GM18519 (cell line): ENCODE results near the gene TLE2.
"Not testable (repeated sequence)": the region's sequence is repeated elsewhere in the genome, so short reads cannot be mapped to it uniquely, and the experiment has no call there.

ENCODE experiments used
- ATAC-seq: cut with Tn5 transposase; IDR thresholded peaks from one replicate; pipeline ENCODE4 v1.9.1; 2021; ENCODE audit warnings: mild to moderate bottlenecking, moderate library complexity; ENCODE audit not compliant: unreplicated experiment, low FRiP score

Gene TLE2

DNA sequence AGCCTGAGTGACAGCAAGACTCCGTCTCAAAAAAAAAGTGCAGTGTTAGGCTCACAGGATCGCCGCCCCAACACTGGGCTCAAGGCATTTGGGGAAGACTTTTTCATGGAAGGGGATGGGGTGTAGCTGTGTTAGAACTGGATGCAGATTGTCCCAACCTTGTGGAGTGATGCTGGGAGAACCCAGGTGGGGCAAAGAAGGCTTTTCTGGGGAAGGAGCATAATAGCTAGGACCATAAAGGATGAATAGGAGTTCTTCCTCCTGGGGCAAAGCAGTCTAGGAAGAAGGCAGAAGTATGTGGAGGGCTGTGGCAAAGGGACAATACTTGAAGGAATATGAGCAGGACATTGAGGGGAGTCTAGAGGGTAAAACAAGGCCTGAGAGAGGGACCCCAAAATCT is 40.5 kb downstream of the TLE2 start:
- ATAC-seq: no peak

DNA sequence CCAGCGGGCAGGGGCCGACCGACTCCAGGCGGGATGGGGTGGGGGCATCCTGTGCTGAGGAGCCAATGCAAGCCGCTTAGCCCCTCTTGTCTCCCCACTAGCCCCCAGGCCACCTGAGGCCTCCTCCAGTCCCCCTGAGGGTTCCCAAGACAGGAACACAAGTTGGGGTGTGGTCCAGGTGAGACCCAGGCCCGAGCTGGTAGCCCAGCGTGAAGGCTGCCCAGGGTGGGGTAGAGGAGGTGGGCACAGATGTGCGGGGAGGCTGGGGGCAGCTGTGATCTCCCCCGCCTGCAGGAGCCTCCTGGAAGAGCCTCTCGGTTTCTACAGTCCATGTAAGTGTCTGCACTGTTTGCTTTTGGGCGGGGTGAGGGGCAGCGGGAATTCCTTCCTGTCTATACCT is 41.3 kb downstream of the TLE2 start:
- no peak for ATAC-seq

DNA sequence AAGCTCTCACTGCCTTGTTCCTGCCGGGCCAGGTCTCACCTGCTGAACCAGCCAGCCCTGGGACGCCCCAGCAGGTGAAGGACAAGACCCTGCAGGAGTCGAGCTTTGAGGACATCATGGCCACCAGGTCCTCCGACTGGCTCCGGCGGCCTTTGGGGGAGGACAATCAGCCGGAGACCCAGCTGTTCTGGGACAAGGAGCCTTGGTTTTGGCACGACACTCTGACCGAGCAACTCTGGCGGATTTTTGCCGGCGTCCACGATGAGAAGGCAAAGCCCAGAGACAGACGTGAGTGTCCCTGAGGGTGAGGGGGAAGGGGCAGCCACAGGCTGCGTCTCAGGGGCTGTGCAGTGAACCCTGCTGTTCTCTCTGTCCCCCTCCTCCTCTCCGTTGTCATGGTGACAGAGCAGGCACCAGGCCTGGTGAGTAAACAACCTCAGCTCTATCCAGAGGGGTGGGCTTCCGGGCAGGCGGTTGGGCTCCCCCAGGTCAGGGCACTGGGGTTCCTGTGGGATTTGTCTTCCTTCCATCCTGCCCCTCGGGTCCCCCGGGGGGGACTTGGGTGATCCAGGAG is 42.0 kb downstream of the TLE2 start:
- ATAC-seq: no peak

DNA sequence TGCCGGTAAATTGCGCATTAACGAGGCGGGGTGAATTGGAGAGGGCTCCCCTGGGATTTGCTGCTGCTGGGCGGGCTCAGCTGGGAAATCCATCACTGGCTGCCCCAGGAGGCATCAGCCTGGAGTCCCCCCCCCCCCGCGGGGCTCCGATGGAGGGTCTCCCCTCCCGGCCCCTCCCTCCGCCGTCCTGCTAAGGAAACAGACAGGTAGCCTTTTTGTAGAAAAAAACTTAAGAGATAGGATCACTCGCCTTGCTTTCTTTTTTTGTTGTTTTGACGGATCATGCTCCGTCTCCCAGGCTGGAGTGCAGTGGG is 44.9 kb downstream of the TLE2 start:
- ATAC-seq: no peak

DNA sequence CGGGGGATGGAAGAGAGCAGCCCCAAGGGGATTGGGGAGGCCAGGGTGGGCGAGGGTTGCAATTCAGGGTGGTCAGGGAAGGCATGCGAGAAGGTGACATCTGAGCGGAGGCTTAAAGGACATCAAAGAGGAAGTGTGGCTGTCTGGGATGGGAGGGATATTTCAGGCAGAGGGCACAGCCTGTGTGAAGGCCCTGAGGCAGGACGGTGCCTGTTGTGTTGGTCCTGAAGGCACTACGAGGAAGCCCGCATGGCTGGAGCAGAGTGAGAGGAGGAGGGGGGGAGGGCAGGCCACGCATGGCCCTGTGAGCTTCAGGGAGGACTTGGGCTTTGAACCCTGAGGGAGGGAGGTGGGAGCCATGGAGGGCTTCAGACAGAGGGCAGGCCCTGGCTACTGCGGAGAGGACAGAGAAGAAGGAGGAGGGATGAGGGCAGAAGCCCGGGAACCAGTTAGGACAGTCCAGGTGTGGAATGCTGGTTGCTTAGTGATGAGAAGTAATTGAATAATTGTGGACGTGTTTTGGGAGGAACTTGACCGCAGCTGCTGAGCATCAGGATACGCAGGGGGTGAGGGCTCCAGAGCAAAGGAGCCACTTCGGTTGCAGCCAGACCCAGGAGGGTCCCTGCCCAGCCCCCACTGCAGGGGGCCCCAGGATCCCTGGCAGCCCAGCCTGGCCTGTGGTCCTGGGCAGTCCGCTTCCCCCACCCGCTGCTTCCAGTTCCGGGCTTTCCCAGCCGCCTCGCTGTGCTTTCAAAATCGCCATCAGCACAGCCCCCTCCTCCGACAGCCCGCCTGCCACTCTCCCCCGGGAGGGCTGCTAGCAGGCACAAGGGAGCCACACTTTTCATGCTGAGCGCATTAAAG is 45.5 kb downstream of the TLE2 start:
- ATAC-seq: no peak

DNA sequence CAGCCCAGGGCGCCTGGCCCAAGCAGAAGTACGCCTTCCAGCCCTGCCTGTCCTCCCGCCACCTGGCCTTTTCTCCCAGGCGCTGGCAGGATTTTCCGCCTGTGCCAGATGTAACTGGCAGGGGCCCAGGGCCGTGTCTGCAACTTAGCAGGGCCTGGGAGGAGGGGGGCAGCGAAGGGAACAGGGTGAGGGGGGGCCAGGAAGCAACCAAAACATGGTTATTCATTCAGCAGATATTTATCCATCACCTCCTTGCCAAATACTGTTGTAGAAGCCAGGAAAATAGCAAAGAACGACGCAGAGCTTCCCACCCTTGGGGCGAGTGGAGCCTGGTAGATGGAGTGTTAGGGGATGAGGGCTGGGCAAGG is 46.1 kb downstream of the TLE2 start:
- no peak for ATAC-seq

DNA sequence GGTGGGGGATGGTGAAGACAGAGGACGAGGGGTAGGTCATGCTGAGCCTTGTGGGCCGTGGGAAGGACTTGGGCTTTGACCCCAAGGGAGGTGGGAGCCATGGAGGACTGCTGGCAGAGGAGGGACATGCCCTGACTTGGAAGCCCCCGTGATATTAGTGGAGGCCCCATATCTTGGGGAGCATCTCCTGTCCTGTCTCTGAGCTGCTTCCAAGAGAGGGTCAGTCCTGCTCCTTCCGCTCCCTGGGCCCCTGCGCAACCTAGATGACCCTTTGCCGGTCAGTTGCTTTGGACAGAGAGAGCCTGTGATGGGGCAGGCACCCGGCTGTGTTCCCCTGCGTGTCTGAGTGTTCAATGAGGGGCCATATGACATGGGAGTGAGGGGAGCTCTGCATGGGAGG is 46.5 kb downstream of the TLE2 start:
- ATAC-seq: no peak

DNA sequence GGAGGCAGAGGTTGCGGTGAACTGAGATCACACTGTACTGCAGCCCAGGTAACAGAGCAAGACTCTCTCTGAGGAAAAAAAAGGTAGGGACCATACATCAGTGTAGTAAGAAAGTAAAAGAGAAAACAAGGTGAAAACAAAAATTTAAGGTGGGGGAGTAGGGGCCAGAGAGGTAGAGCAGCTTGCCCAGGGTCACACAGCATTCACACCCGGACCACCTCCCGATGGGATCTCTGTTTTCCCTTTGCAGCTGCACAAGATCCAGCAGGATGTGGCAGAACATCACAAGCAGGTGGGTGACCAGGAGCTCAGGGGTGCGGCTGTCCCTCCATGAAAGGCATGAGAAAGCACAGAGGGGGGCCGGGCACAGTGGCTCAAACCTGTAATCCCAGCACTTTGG is 47.2 kb downstream of the TLE2 start:
- ATAC-seq: no peak

DNA sequence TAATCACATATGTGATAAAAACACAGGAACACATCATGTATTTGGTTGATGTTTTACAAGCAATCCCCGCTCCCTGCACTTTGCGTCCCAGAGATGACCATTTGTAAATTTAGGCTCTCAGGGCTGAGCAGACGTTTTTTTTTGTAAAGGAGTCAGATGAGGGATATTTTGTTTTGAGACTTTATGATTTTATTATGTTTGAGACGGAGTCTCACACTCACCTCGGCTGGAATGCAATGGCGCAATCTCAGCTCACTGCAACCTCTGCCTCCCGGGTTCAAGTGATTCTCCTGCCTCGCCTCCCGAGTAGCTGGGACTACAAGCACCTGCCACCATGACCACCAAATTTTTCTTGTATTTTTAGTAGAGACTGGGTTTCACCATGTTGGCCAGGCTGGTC is 50.3 kb downstream of the TLE2 start:
- ATAC-seq: no peak

DNA sequence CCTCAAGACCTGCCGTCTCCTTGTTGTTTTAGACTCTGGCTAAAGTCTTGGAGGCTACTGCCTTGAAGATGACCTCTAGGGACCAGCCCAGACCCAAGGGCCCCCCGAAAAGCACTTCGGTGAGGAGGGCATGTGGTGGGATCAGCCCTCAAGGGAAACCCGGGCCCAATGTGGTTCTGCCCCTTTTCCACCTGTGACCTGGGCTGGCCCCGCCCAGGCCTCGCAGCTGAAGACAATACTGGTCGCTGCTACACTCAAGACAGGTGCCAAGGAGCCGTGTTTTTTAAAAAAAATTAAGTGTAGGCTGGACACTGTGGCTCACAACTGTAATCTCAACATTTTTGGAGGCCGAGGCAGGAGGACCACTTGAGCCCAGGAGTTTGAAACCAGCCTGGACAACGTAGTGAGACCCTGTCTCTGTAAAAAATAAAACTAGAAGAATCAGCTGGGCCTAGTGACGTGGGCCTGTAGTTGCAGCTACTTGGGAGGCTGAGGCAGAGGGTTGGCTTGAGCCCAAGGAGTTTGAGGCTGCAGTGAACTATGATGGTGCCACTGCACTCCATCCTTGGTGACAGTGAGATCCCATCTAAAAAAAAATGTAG is 50.8 kb downstream of the TLE2 start:
- ATAC-seq: no peak

DNA sequence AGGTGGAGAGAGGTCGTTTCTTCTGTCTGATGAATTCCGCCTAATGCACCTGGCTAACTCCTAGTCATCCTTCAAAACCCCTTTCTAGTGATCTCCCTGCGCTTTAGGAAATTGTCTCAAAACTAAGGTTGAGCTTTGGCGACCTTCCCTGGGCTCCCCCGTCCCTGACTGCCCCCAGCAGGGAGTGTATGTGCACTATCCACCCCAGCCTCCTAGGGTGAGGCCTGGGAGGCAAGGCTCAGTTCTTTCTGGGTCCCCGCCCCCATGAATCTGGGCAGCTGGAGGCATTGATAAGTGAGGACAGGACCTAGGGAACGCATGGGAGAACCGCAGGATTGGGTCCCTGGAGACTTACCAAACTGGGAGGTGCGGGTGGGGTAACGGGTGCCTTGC is 51.3 kb downstream of the TLE2 start:
- ATAC-seq: no peak

DNA sequence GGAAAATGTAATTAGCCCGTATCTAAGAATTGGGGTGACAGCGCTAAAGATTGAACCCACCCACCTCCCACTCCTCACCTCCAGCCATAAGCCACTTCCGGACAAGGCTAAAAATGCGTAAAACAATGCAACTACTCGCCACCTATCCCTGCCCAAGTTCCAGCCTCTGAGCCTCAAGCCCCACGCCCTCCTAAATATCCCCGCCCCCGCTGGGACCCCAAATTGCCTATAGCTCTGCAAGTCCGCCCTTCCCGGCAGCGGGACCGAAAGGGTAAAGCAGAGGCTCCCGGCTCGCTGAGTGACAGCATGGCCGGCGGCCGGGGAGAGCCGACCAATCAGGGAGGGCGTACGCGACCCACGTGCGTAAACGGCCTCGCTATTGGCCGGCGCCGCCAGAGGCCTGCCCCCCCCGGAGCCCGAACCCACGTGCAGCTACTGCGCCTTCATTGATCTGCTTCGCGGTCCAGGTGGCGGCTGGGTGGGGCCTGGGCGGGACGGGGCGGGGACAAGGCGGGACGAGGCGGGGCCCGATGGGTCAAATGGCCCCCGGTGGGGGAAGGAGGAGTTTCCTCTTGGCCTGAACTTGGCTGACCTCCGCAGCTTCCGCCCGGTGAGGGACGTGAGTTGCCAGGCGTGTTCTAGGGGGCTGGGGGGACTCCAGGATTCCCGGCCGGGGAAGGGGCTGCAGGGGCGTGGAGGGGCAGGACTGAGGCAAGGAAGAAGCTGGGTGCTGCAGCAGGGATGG is 51.9 kb downstream of the TLE2 start, which contains the start of gene TLE6:
Gene TLE6, plus strand, starts transcription at position 564 of the 745 bp plus-strand sequence. CDS start 670 bp downstream, outside the sequence.
- peak; percentile 79 for ATAC-seq

DNA sequence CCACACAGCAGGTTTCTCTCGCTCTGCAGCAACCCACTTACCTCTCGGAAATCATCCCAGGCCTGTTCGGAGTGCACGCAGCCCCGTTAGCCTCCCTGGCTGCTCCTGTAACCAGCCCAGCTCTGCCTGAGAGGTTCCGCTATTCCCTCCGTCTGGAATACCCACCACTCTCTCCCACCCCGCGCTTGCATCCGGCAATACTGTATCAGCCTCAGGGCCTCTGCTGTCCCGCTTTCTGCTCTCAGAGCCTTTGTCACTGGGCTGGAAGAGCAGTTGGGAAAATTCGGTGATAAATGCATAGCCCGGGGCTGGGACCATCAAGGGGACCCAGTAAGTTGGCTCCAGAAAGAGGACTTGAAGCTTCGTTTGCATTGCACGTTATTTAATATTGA is 52.5 kb downstream of the TLE2 start:
- ATAC-seq: no peak

DNA sequence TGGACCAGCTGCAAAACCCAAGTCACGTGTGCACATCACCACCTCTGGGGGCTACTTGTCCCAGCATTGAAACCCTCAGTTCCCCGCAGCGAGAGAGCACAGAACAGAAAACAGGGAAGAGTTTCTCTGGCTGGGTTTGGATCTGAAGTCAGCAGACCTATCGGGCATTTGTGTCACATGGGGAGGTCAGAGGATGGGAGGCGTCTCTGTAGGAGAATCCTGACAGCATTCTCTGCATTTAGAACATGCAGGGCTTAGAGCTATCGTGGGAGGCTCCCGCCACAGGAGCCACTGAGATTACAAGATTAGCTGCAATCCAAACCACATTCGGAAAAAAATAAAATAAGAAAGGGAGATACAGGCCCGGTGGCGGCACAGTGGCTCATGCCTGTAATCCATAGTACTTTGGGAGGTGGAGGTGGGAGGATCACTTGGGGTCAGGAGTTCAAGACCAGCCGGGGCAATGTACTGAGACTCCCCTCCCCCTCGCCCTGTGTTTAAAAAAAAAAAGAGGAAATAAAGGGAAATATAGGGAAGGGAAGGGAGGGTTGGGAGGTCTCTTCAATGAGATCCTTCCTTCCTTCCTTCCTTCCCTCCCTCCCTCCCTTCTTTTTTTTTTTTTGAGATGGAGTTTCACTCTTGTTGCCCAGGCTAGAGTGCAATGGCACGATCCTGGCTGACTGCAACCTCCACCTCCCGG is 54.6 kb downstream of the TLE2 start:
- ATAC-seq: no peak

DNA sequence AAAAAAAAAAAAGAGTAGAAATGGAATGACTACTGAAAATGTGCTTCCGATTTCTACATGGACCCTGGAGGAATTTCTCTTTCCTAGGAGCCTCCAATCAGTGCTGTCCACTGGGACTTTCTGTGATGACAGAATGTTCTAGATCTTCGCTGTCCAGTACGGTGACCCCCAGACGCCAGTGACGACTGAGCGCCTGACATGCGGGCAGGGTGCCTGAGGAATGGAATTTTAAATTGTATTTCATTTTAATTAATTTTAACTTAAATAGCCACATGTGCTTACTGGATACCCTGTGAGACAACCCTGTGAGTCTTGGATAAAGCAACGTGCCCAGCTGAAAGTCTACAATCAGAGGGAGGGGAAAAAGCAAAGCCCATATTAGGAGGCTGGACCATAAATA is 55.9 kb downstream of the TLE2 start:
- ATAC-seq: no peak

DNA sequence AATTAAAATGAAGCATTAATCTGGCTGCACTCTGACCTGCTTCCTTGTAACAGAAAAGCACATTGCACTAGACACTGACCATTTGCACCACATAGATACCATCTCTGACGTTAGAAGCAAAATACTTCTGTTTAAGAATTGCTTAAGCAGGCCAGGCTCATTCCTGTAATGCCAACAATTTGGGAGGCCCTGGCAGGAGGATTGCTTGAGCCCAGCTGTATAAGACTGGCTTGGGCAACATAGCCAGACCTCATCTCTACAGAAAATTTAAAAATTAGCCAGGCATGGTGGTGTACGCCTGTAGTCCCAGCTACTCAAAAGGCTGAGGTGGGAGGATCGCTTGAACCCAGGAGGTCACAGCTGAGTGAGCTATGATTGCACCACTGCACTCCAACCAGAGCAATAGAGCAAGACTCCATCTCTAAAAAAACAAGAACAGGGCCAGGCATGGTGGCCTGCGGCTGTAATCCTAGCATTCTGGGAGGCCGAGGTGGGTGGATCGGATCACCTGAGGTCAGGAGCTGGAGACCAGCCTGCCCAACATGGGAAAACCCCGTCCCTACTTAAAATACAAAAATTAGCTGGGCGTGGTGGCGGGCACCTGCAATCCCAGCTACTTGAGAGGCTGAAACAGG is 58.8 kb downstream of the TLE2 start:
- ATAC-seq: no peak

DNA sequence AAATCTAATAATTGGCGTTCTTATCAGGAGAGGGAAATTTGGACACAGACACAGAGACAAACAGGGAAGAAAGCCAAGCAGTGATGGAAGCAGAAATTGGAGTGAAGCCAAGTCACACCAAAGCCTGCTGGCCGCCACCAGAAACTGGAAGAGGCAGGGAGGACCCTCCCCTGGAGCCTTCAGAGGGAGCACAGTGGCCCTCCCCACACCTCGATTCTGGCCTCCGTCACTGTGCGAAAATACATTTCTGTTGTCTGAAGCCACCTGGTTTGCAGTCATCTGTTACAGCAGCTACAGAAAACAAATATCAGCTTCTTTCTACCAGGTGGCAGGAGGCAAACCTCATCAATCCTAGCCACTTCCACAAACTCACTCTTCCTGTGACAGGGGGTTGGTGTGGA is 60.0 kb downstream of the TLE2 start:
- ATAC-seq: no peak

DNA sequence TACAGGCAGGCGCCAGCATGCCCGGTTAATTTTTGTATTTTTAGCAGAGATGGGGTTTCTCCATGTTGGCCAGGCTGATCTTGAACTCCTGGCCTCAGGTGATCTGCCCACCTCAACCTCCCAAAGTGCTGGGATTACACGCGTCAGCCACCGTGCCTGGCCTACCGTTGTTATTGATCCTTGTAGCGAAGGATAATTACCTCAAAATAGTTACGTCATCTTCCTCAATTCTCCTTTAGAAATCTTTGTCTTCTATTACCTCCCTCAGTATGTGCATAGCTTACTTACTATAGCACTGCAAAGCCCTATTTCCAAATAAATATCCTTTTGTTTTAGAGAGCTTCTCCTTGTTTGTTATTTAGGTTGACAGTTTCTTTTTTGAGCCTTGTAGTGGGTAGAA is 61.1 kb downstream of the TLE2 start:
- no peak for ATAC-seq

DNA sequence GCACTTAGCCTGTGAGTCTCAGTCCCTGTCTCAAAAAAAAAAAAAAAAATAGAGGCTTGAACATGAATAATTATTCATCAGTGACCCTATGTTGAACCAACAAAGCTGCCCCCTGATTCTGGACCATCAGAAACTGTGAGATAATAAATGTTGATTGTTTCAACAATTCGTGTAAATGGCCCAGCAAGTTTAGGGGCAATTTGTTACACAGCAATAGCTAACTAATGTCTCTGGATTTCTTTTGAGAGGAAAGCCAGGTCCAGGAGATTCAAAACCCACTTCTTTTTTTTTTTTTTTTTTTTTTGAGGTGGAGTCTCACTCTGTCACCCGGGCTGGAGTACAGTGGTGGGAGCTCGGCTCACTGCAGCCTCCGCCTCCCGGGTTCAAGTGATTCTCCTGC is 64.2 kb downstream of the TLE2 start:
- no peak for ATAC-seq

DNA sequence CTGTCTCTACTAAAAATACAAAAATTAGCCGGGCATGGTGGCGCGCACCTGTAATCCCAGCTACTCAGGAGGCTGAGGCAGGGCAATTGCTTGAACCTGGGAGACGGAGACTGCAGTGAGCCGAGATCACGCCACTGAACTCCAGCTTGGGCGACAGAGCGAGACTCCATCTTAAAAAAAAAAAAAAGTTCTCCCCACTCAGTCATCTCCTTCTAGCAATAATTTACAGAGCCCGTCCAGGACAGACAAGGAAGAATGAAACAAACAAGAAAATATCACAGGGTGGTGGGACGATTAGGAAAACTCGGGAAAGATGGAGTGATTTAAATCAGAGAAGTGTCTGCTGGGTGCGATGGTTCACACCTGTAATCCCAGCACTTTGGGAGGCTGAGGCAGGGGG is 65.4 kb downstream of the TLE2 start:
- not testable (repeated sequence) for ATAC-seq
